GM19239 (cell line): ENCODE data around the gene NKD1.

Experiments used
- DNase-seq: peaks from one replicate; pipeline ENCODE4 v3.0.0; 2011; ENCODE audit warnings: low spot score; ENCODE audit not compliant: insufficient read length
- FAIRE-seq: peaks from 2 replicates; lab custom pipeline; 2011; peaks lifted over from hg19 to GRCh38; lab: Jason Lieb, UNC

NKD1 gene

DNA sequence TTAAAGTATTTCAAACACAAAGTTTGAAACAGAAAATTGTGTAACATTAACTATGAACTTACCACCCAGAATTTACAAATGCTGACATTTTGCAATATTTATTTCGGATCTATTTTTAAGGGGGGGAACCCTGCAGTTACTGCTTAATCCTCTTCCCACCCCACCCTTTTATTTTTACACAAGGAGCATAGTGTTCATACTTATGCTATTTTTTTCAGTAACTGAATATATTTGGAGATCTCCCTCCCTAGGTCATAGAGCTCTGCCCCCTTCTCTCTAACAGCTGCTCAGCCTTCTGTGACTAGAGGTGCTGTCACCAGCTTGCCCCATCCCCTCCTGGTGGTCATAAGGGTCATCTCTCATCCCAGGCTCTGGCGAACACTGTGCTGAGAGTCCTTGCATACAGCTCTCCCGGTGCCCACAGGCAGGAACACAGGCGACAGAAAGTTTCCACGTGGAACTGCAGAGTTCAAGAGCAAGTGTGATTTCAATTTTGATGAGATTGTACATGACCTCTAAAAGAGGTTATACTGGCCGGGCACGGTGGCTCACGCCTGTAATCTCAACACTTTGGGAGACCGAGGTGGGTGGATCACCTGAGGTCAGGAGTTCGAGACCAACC lies 88.7 kb downstream of the NKD1 start:
- DNase-seq (no peak), FAIRE-seq (no peak)

DNA sequence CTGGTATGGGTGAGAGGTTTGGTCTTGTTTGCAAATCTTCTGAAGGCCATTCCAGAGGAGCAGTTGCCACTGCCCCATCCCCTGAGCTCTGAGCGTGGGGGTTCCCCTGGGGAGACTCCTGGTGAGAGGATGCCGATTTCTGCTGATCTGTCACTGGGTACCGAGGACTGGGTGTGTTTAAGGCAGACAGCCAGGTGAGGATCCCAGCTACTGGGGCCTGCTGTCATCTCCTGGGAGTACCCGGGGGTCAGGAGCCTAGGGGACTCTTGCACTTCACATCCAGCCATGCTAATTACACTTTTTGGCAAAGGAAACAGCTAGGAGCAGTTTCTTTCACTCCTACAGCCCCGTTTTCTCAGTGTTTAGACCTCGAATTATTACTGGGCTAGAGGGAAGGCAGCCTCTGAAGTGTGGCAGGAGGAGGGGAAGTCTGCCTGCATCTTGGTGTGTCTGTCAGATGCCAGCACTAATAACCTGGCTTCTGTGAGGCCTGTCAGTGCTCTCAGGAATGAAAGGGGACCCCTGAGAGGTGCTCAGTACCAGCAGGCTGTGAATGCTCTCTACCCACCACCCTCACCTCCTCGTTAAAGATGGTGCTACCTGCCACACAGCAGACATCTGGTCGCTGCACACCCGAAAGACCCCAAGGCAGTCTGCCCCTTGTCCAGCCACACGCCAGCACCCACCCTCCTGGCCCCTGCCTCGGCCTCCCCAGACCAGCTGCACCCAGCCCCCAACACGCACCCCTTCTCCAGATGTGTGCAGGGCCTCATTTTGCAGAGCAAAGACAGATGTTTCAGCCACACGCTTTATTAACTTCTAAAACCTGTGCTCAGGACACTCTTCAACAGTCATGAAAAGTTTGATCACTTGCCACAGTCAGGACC lies 89.8 kb downstream of the NKD1 start:
- no peak for FAIRE-seq
- no peak for DNase-seq

DNA sequence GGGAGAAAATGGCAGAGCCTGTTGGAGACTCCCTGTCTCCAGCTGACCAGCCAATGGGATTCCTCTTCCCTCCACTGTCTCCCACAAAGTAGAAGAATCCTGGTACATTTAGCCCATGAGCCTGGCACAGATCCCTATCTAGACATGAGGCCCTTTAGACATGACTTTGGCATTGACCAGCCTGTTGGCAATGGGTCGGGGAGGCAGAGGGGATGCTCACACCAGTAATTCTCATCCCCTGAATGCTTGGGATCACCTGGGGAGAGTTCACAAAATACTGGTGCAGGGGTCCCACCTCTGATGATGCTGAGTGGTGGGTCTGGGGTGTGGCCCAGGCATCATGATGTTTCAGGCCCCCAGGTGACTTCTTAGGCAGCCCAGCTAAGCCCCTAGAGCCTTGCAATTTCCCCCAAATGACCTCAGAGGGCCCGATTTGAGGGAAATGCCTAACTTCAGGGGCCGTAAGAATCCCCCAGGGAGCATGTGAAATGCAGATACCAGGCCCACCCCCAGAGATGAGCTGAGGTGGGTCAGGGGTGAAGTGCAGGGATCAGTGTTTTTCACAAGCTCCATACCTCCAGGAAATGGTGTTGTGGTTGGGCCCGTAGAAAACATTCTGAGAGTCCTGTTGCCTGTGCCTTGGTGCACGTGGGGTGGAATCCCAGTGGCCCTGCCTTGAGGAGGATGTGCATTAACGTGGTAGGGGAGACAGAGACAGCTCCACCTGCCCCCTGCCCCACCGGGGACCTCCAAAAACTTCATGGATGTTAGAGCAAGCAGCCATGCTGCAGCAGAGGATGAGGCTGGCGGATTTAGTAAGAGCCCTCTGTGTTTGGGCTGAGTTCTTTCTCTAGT lies 90.8 kb downstream of the NKD1 start:
- DNase-seq: no peak
- no peak for FAIRE-seq

DNA sequence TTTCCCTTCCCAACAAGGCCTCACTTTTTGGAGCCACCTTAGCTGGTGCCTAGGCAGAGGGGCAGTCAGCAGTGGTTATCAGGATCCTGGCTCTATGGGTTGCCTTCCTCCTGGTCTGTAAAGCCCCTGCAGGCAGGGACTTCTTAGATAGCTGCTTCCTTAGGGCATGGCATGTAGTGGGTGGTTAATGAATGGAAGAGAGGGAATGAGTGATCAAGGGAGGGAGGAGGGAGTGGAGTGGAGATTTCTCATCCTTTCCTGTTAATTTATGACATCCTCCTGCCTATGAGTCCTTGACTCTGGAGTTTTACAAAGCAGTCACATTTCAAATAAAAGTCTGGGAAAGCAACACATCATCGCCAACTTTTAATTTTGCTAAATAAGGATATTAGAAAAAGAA lies 92.2 kb downstream of the NKD1 start:
- no peak for FAIRE-seq
- no peak for DNase-seq

DNA sequence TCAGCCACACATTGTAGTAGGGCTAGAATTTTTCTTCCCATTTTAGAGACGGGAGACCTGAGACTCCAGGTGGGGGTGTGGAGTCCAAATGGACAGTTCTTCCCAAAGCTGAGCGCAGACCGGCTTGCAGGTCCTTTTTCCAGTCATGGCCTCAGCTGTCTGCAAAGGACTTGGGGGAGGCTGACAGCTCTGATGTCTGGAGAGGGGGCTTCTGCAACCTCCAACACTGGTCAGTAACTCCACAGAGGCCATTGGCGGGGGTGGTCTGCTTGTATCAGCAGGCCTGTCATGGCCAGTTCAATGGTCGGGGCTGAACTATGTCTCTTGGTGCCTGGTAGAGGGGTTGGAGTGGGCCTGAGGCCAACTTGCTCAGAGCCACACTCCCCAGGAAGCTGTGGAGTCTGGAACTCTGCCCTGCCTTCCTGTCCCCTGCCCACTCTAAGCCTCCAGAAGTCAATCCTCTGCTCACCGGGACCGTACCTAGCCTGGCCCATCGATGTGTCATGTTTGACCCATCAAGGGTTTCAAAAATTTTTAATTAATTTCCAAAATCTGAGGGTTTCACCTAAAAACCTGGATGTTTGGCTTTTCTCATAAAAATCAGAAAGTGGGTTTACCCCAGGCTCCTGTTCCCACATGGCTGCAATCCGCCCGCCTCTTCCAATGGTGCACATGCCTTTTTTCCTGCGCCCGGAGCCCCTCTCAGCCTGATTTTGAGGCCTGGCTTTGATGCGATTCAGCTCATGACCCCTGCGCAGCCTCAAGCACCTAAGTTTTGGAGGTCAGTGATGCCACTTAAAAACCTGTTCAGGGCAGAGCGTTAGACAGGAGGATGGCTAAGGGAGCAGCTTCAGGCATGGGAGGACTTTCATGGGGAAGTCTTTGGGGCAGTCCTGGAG lies 93.0 kb downstream of the NKD1 start:
- no peak for DNase-seq
- FAIRE-seq: no peak

DNA sequence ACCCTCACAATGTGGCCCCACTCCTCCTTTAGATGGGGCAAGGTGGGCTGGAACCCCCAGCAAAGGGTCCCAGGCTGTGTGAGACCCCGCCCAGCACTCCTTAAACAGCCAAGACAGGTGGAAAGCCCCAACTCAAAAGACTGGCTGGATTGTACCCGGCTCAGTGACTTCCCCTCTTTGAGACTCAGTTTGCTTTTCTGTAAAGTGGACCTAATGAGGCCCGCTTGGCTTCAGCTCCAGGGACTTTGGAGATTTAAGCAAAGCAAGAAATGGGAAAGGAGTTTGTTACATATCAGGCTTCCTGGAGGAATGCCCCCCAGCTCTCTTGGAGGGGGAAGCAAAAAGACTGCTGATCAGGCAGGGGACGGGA lies 93.6 kb downstream of the NKD1 start:
- DNase-seq (no peak), FAIRE-seq (no peak)

DNA sequence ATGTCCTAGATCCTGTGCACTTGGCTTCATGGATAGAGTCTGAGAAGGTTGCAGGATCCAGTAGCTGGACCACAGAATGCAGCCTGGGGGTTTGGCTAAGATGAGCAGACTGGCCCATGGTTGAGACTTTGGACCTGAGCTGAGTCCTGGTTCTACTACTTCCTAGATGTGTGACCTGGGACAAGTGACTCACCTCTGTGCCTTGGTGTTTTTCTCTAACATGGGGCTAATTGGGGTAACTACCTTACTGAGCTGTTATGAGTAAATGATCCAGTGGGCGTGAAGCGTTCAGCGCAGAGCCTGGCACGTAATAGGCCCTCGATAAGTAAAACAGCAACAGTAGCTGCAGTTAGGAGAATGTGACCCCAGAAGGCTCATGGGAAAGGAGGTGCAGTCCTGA lies 94.2 kb downstream of the NKD1 start:
- no peak for FAIRE-seq

DNA sequence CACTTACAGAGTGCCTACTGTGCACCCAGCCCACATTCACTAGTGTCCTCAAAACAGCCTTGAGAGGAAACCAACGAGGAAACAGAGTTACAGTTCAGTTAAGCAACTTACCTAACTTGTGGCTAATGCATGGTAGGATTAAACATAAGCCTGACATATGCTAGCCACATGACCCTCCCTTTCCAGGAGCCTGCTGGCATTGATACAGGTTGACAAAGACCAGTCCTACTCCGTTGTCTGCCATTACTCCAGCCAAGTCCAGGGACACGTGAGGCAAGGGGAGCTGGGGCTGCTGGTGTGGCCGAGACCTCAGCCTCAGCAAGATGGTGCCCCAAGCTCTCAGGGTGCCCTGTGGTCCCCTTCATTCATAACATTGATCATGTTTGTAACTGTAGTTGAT lies 95.0 kb downstream of the NKD1 start:
- DNase-seq (no peak), FAIRE-seq (no peak)

More for the DNA sequence above, 94.2 kb downstream of the NKD1 start:
- DNase-seq: no peak

DNA sequence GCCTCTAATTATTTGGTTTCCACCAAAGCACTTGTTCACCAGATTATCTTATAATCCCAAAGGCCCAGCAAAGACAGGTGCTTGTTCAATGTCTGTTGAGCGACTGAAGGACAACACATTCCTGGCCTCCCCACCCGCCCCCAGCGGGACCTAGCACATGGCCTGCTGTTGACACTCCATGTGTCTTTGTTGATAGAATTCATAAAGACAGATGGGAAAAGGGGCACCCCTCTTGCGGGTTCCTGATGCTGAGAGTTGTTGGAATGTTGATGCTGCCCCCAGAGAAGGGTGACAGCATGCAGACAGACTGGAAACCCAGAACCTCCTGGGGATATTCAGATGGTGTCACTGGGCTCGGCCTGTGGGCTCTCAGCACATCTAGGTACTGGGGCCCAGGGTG lies 96.0 kb downstream of the NKD1 start:
- no peak for FAIRE-seq

DNA sequence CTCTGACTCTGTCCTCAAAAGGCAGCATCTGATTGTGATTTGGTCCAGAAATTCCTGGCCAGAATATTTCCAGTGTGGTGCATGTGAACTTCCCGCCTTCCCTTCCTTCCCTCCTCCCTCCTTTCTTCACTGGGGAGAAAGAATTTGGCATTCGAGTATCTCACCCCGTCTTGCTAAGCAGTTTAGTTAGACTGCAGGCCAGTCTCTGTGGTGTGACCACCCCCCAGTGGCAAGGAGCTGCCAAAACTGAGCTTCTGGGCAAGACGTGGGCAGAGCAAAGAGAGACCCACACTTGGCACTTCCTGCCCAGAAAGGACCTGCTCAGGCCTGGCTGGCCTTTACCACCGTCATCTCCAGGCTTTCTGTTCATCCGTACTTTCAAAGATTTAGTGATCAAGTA lies 96.5 kb downstream of the NKD1 start:
- FAIRE-seq (no peak), DNase-seq (peak; percentile 31)

More for the DNA sequence above, 96.0 kb downstream of the NKD1 start:
- no peak for DNase-seq

DNA sequence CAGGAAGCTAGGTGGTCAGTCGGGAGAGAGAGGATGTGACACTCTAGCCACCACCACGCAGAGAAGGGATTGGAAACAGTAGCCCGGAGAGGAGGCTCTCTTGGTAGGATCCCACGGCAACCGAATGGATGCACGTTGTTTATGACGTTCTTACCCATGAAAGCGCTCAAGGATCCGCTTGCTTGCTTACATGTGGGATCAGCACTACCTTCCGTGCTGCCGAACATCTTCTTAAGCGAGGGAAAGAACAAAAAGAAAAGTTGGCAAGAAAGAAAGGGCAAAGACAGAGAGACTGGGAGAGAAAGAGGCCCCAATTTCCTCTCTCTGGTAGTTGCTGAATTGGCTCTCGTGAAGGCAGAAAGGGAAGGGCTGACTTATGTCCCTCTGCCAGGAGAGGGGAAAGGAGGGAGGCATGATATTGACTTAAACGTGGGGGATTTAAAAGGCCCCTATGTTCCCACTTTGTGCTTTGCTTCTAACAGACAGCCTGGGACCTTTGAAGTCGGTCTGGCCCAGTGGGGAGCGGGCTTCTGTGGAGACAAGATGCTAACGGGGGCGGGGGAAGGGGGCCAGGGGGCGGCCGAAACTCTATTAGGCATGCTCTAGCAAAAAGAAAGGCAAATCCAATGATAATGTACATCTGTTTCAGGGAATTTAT lies 97.5 kb downstream of the NKD1 start:
- FAIRE-seq: no peak
- no peak for DNase-seq

DNA sequence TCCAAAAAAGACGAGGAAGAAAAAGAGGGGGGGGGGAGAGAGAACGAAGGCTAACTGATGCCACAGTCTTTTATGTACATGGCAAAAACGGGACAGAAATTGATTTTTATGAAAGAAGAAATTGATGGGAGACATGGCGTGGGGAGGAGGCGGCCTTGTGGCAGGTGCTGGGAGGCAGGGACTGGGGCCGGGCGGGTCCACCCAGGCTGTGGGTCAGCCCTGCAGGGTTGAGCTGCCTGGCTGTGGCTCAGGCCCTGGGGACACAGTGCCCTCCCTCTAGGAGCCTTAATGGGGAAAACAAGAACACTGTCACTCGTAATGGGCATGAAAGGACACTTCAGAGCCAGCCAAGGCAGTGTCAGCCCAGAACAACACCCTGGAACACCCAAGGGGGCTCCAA lies 98.1 kb downstream of the NKD1 start:
- no peak for FAIRE-seq
- DNase-seq: no peak

DNA sequence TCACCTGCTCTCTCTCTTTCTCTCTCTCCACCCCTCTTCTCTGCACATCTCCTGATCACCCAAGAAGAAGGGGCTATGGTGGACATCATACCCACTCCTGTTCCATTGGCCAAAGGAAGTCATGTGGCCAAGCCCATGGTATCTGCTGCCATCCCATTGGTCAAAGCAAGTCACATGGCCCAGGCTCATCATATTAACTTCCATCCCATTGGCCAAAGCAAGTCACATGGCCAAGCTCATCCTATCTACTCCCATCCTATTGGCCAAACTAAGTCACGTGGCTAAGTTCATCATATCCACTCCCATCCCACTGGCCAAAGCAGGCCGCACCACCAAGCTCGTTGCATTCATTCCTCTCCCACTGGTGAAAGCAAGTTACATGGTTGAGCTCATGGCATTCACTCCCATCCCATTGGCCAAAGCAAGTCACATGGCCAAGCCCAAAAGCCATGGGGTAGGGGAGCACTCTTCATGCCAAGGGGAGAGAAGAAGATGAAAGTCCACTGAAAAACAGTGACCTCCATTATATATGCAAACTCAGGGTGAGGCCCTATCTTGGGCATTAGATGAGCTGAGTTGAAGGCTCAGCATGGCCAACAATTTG lies 103.7 kb downstream of the NKD1 start:
- FAIRE-seq (no peak), DNase-seq (no peak)

DNA sequence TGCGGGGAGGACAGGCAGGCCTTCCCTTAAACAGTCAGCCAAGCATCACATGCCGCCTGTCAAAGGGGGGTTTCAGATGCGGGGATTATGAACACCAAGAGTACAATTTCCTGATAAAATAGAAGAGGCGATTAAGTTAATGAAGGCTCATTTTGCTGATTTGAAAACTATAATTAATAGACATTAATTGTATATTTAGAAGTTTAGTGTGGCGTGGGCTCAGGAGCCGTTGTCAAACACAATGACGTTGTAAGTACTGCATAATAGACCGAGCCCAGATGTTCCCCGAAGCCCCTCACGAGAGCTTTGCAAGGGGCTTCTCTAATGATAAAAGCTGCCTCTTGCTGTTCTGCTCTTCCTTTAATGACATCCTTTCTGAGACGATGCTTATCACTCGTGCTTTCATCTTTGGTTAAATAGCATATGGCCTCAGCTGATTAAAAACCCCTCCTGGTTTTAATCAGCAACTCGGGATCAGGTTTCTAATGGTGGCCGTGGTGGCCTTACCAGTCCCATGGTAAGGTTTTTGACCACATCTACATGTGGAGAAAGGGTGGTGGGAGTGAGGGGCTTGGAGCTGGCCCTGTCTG lies 104.7 kb downstream of the NKD1 start:
- FAIRE-seq: no peak

DNA sequence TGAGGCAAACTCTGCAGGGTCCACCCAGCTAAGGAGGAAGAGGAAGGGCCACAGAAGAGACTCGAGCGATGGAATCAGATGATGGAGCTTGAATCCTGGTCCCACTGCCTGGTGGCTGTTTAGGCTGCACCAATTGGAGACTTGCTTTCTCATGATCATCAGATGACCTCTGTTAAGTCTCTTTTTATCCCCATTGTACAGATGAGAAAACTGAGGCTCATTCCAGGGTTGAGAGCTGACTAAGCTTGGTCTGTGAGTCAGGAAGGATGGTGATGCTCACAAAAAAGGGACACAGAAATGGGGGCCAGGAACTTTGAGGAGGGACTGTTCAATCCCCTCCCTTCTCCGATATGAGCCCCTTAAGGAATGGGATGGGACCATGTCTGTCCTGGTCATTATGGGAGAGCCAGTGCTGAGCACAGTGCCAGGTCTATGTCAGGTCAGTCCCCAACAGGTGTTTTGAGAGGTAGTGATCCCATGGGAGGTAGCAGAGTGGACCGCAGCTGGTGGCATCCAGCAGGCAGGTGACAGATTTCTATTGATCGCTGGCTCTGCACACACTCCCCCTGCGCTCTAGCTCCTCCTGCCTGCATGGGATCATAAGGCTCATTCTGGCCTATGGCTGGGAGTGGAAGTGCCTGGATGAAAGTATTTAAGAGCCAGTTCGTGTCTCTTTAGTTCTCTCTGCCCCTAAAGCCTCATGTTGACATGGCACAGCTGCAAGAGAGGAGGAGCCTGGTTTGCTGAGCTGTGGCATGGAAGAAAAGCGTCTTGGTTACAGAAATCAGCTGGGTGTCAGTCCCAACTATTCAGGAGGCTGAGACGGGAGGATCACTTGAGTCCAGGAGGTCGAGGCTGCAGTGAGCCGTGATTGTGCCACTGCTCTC lies 105.7 kb downstream of the NKD1 start:
- FAIRE-seq (no peak), DNase-seq (no peak)

More for the DNA sequence above, 104.7 kb downstream of the NKD1 start:
- no peak for DNase-seq

DNA sequence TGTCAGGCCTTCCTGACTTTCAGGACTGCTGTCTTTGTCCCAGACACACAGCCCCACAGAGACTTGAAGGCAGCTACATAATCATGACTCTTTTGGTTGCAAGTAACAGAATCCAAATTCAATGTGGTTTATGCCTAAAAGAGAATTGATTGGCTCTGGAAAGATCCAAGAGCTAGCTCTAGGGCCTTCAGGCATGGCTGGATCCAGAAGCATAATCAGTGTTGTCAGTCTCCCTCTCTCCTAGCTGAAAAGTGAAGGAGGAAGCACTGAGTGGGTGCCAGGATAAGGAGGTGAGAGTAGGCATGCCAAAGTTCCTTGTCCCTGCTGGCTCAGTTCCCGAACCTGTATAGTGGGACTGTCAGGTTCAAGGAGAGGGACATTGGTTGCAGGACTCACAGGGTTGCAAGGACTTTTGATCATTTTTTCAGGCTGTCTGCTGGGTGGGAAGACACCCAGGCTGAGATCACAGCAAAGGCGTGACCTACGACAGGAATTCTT lies 107.4 kb downstream of the NKD1 start:
- no peak for FAIRE-seq
- no peak for DNase-seq

DNA sequence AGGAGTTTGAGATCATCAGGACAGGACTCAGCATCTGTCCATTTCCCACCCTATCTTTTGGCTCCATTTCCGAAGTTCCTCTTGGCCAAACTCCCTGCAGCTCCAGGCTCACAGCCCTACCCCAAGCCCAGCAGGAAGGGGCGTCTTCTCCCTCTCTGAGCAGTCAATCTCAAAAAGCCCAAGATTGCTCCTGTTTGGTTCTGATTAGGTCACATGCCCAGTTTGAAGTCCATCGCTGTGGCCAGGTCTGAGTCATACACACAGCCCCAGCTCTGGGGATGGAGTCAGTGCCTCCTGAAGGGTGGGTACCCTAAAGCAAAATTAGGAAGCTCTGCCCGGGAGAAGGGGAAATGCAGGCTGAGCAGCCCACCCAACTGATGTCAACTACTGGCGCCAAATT lies 109.0 kb downstream of the NKD1 start:
- no peak for FAIRE-seq
- no peak for DNase-seq

DNA sequence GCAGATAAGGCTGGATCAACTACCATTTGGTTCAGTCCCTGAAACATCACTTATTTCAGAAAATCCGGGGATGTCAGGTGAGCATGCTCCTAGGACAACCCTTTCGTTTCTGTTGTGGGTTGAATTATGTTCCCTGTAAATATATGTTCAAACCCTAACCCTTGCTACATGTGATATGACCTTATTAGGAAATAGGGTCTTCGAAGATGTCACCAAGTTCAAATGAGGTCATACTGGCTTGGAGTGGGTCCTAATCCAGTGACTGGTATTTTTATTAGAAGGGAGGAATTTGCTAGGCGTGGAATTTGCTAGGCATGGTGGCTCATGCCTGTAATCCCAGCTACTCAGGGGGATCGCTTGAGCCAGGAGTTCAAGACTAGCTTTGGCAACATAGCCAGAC lies 111.6 kb downstream of the NKD1 start:
- FAIRE-seq: no peak
- DNase-seq: no peak
